H1 (cell line): Measurements from ENCODE around the gene TSPAN15. TPM values are rescaled to one million over a fixed set of nuclear protein-coding genes. Genes with fewer than 3 reads are reported as not detected.

Experiments
- EZH2 ChIP-seq: fragments of 200-600 bp; sonication (generic); IDR thresholded peaks from 2 replicates; pipeline ENCODE4 v1.7.1; 2012; ENCODE audit warnings: low read depth, mild to moderate bottlenecking, moderate library complexity, low read length, inconsistent platforms; ENCODE audit not compliant: severe bottlenecking
- KDM1A ChIP-seq: fragments of 200-600, 300-600 bp; sonication (generic); IDR thresholded peaks from 2 replicates; pipeline ENCODE4 v1.7.1; 2016; ENCODE audit warnings: mild to moderate bottlenecking, low read length, borderline replicate concordance
- MAFK ChIP-seq: IDR thresholded peaks from 2 replicates; pipeline ENCODE4 v1.6.1; 2012; ENCODE audit warnings: low read depth, mild to moderate bottlenecking, improper control_type of control experiment, low read length
- PHF8 ChIP-seq: fragments of 200-600 bp; sonication (generic); conservative IDR thresholded peaks from 2 replicates; pipeline ENCODE4 v1.7.1; 2012; ENCODE audit warnings: low read depth, mild to moderate bottlenecking, inconsistent platforms, low read length, moderate library complexity
- RAD21 ChIP-seq, 2 experiments: IDR thresholded peaks in 1 of 2; conservative IDR thresholded peaks in 1 of 2; 2 replicates each; pipeline ENCODE4 v1.6.1; 2011; ENCODE audit warnings: low read depth in 2 of 2, low read length in 2 of 2, improper control_type of control experiment in 1 of 2, inconsistent platforms in 1 of 2, mild to moderate bottlenecking in 1 of 2, moderate library complexity in 1 of 2
- RNF2 ChIP-seq: fragments of 200-900, 300-1000 bp; sonication (generic); IDR thresholded peaks from 2 replicates; pipeline ENCODE4 v1.7.1; 2016; ENCODE audit warnings: borderline replicate concordance, low read depth, mild to moderate bottlenecking, antibody characterized with exemption, low read length; ENCODE audit not compliant: poor library complexity, severe bottlenecking; ENCODE audit errors: missing control alignments
- SP2 ChIP-seq: IDR thresholded peaks from 2 replicates; pipeline ENCODE4 v1.6.1; 2012; ENCODE audit warnings: mild to moderate bottlenecking, low read length, inconsistent platforms
- SP4 ChIP-seq: IDR thresholded peaks from 2 replicates; pipeline ENCODE4 v1.6.1; 2012; ENCODE audit warnings: low read length, inconsistent platforms
- TAF1 ChIP-seq: IDR thresholded peaks from 2 replicates; pipeline ENCODE4 v1.6.1; 2011; ENCODE audit warnings: mild to moderate bottlenecking, low read depth, low read length
- ZNF274 ChIP-seq: IDR thresholded peaks from 2 replicates; pipeline ENCODE4 v1.7.0; 2012; ENCODE audit warnings: low read length, borderline replicate concordance; ENCODE audit errors: extremely low read depth
- polyA plus RNA-seq, 7 experiments: library from polyadenylated mRNA; depleted of rRNA in 3 of 7; stranded (reverse) in 5 of 7; unstranded in 2 of 7; fragments of >200 nt in 5 of 7; fragments of 200-250 nt in 2 of 7; gene quantifications; 1 replicate in 5 of 7; 2 replicates in 1 of 7; 4 replicates in 1 of 7; pipeline versions ENCODE4 v1.2.1 to v1.2.3, GENCODE V29; 2011 to 2013; ENCODE audit warnings: missing spikeins in 2 of 7, mixed read lengths in 2 of 7
- total RNA-seq: library from RNA; stranded (reverse); fragmentation: NEBNext Ultra II Directional; extraction: Animal tissue kit (Norgen Biotek cat#: 25700); gene quantifications from 2 replicates; pipeline ENCODE4 v1.2.1, GENCODE V29; 2021
- TF ChIP-seq, protein P1 (sequence below): fragments of 300-600 bp; sonication (generic); IDR thresholded peaks from 2 replicates; pipeline ENCODE4 v1.7.1; 2012; ENCODE audit warnings: low read length, moderate library complexity, mild to moderate bottlenecking, inconsistent platforms; ENCODE audit not compliant: insufficient replicate concordance

Gene TSPAN15
- total and polyA plus RNA-seq, 2 of the 8 experiments (the other 6 are each of a cell fraction or from before 2014, with no cell fraction given): 9.7 to 20.0 TPM

DNA sequence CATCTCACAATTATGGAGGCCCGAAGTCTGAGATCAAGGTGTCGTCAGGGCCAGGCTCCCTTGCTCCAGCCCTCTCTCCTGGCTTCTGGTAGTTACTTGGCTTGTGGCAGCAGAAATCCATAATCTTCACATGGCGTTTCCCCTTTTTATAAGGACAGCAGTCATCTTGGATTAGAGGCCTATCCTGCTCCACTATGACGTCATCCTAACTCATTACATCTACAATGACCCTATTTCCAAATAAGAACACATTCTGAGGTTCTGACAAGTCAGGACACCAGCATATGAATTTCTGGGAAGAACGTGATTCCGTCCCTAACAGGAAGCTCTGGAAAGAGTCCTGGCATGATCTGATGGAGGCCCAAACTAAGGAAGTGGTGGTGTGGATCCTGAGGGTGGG is 86.2 kb downstream of the TSPAN15 start (continued):
- TF ChIP-seq, protein P1, sequence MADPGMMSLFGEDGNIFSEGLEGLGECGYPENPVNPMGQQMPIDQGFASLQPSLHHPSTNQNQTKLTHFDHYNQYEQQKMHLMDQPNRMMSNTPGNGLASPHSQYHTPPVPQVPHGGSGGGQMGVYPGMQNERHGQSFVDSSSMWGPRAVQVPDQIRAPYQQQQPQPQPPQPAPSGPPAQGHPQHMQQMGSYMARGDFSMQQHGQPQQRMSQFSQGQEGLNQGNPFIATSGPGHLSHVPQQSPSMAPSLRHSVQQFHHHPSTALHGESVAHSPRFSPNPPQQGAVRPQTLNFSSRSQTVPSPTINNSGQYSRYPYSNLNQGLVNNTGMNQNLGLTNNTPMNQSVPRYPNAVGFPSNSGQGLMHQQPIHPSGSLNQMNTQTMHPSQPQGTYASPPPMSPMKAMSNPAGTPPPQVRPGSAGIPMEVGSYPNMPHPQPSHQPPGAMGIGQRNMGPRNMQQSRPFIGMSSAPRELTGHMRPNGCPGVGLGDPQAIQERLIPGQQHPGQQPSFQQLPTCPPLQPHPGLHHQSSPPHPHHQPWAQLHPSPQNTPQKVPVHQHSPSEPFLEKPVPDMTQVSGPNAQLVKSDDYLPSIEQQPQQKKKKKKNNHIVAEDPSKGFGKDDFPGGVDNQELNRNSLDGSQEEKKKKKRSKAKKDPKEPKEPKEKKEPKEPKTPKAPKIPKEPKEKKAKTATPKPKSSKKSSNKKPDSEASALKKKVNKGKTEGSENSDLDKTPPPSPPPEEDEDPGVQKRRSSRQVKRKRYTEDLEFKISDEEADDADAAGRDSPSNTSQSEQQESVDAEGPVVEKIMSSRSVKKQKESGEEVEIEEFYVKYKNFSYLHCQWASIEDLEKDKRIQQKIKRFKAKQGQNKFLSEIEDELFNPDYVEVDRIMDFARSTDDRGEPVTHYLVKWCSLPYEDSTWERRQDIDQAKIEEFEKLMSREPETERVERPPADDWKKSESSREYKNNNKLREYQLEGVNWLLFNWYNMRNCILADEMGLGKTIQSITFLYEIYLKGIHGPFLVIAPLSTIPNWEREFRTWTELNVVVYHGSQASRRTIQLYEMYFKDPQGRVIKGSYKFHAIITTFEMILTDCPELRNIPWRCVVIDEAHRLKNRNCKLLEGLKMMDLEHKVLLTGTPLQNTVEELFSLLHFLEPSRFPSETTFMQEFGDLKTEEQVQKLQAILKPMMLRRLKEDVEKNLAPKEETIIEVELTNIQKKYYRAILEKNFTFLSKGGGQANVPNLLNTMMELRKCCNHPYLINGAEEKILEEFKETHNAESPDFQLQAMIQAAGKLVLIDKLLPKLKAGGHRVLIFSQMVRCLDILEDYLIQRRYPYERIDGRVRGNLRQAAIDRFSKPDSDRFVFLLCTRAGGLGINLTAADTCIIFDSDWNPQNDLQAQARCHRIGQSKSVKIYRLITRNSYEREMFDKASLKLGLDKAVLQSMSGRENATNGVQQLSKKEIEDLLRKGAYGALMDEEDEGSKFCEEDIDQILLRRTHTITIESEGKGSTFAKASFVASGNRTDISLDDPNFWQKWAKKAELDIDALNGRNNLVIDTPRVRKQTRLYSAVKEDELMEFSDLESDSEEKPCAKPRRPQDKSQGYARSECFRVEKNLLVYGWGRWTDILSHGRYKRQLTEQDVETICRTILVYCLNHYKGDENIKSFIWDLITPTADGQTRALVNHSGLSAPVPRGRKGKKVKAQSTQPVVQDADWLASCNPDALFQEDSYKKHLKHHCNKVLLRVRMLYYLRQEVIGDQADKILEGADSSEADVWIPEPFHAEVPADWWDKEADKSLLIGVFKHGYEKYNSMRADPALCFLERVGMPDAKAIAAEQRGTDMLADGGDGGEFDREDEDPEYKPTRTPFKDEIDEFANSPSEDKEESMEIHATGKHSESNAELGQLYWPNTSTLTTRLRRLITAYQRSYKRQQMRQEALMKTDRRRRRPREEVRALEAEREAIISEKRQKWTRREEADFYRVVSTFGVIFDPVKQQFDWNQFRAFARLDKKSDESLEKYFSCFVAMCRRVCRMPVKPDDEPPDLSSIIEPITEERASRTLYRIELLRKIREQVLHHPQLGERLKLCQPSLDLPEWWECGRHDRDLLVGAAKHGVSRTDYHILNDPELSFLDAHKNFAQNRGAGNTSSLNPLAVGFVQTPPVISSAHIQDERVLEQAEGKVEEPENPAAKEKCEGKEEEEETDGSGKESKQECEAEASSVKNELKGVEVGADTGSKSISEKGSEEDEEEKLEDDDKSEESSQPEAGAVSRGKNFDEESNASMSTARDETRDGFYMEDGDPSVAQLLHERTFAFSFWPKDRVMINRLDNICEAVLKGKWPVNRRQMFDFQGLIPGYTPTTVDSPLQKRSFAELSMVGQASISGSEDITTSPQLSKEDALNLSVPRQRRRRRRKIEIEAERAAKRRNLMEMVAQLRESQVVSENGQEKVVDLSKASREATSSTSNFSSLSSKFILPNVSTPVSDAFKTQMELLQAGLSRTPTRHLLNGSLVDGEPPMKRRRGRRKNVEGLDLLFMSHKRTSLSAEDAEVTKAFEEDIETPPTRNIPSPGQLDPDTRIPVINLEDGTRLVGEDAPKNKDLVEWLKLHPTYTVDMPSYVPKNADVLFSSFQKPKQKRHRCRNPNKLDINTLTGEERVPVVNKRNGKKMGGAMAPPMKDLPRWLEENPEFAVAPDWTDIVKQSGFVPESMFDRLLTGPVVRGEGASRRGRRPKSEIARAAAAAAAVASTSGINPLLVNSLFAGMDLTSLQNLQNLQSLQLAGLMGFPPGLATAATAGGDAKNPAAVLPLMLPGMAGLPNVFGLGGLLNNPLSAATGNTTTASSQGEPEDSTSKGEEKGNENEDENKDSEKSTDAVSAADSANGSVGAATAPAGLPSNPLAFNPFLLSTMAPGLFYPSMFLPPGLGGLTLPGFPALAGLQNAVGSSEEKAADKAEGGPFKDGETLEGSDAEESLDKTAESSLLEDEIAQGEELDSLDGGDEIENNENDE: no peak
- no peak for TF ChIP-seq ZNF274
- TF ChIP-seq RAD21 (IDR thresholded peaks at IDR 0.05 in 1 of 2, conservative IDR thresholded peaks at IDR 0.05 in 1 of 2; ENCODE audit: low read depth in 2 of 2, low read length in 2 of 2): no peak
- no peak for TF ChIP-seq RNF2
- TF ChIP-seq EZH2: no peak
- TF ChIP-seq MAFK: no peak
- TF ChIP-seq TAF1: no peak
- no peak for TF ChIP-seq SP2
- no peak for TF ChIP-seq KDM1A
- TF ChIP-seq SP4: no peak
- no peak for TF ChIP-seq PHF8
- TF ChIP-seq, all 59 proteins: peak for 0
